OCI-LY3 (cell line): ENCODE results near the gene TTC28.

Experiments
- H2AFZ ChIP-seq: fragments of 200-600, 300-600 bp; shearing (Covaris generic); 2 replicates; pipeline ENCODE4 v1.6.0; 2014; ENCODE audit warnings: antibody characterized with exemption, low read depth, low read length
- H3K27ac ChIP-seq: fragments of 200-600, 300-600 bp; sonication (generic); 2 replicates; pipeline ENCODE4 v1.5.1; 2014; ENCODE audit warnings: mild to moderate bottlenecking, low read length, moderate library complexity, mixed read lengths
- H3K27me3 ChIP-seq: fragments of 200-600, 300-600 bp; sonication (generic); 2 replicates; pipeline ENCODE4 v1.6.1; 2014; ENCODE audit warnings: low read depth, low read length, mixed read lengths
- H3K36me3 ChIP-seq: fragments of 200-600, 300-600 bp; sonication (generic); replicated peaks from 2 replicates; pipeline ENCODE3; 2014; ENCODE audit warnings: low read depth, low read length, mixed read lengths
- H3K4me1 ChIP-seq: fragments of 300-600, 200-600 bp; sonication (generic); 2 replicates; pipeline ENCODE4 v1.6.1; 2014; ENCODE audit warnings: low read length, mixed read lengths
- H3K4me2 ChIP-seq: fragments of 200-600, 300-600 bp; sonication (generic); 2 replicates; pipeline ENCODE4 v1.6.1; 2014; ENCODE audit warnings: low read length, mixed read lengths
- H3K4me3 ChIP-seq: fragments of 300-600, 200-600 bp; sonication (generic); 2 replicates; pipeline ENCODE4 v1.5.1; 2014; ENCODE audit warnings: antibody characterized with exemption, mild to moderate bottlenecking, low read length, moderate library complexity
- H3K79me2 ChIP-seq: fragments of 300-600, 200-600 bp; shearing (Covaris generic); 2 replicates; pipeline ENCODE4 v1.6.1; 2014; ENCODE audit warnings: mild to moderate bottlenecking, low read length, mixed read lengths
- H3K9ac ChIP-seq: fragments of 300-600, 200-600 bp; shearing (Covaris generic); 2 replicates; pipeline ENCODE4 v1.6.0; 2014; ENCODE audit warnings: mild to moderate bottlenecking, low read length, moderate library complexity
- H3K9me3 ChIP-seq: fragments of 200-600, 300-600 bp; shearing (Covaris generic); 2 replicates; pipeline ENCODE4 v1.6.1; 2014; ENCODE audit warnings: low read length, mixed read lengths; ENCODE audit not compliant: insufficient read depth
- H4K20me1 ChIP-seq: fragments of 200-600, 300-600 bp; sonication (generic); 2 replicates; pipeline ENCODE4 v1.6.1; 2016; ENCODE audit warnings: low read length, mixed read lengths; ENCODE audit not compliant: insufficient read depth
- EZH2phosphoT487 ChIP-seq: fragments of 200-600 bp; shearing (Covaris generic); IDR thresholded peaks from 2 replicates; pipeline ENCODE4 v1.6.1; 2018; ENCODE audit warnings: antibody characterized with exemption, mixed run types, low read depth
- TF ChIP-seq, protein P1 (sequence below): fragments of 200-600, 300-600 bp; sonication (generic); IDR thresholded peaks from 2 replicates; pipeline ENCODE4 v1.5.1; 2014; ENCODE audit warnings: antibody characterized with exemption, low read length, low read depth

The TTC28 gene

DNA sequence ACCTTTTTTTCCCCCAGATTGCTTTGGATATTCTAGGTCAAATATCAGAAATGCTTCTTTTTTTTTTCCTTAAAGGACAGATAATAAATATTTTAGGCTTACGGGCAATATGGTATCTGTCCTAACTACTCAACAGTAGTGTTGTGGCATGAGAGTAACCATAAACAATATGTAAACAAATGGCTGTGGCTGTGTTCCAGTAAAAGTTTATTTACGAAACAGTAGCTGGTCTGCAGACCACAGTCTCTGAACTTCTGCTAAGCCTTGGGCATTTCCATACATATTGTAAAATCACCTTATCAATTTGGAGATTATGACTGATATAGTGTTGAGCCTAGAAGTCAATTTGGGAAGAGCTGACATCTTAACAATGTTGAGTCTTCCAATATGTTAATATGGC is 621.6 kb downstream of the TTC28 start:
- Histone ChIP-seq H3K4me3 (no peak overlapping the region), H3K9me3 (no peaks in the 10 kb centered on the region), H3K27me3 (no peaks in the 10 kb centered on the region), H4K20me1 (no peaks in the 10 kb centered on the region), H3K79me2 (no peaks in the 10 kb centered on the region), H2AFZ (no peak overlapping the region), H3K4me2 (no peak overlapping the region), H3K9ac (no peak overlapping the region), H3K36me3 (no peaks in the 10 kb centered on the region), H3K4me1 (no peaks in the 10 kb centered on the region), H3K27ac (no peak overlapping the region)
- TF ChIP-seq, protein P1, sequence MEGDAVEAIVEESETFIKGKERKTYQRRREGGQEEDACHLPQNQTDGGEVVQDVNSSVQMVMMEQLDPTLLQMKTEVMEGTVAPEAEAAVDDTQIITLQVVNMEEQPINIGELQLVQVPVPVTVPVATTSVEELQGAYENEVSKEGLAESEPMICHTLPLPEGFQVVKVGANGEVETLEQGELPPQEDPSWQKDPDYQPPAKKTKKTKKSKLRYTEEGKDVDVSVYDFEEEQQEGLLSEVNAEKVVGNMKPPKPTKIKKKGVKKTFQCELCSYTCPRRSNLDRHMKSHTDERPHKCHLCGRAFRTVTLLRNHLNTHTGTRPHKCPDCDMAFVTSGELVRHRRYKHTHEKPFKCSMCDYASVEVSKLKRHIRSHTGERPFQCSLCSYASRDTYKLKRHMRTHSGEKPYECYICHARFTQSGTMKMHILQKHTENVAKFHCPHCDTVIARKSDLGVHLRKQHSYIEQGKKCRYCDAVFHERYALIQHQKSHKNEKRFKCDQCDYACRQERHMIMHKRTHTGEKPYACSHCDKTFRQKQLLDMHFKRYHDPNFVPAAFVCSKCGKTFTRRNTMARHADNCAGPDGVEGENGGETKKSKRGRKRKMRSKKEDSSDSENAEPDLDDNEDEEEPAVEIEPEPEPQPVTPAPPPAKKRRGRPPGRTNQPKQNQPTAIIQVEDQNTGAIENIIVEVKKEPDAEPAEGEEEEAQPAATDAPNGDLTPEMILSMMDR: no peak
- TF ChIP-seq EZH2phosphoT487: no peak

DNA sequence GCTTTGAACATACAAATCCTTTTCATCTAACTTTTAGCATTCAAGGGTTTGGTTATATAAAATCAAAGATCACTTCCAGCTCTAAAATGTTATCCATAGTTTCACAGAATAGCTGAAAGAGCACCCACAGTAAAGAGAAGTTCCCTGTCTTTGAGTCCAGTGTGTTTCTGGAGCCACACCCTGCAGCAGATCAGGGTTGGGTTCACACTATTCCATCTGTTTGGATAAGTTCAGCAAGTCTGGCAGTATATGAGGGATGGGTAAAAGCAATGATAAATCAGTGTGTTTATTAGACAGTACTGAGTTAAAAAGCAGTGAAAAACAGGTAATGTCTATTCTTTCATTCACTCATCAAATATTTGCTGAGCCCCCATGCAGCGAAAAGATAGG is 624.8 kb downstream of the TTC28 start:
- Histone ChIP-seq H2AFZ (no peak overlapping the region), H3K36me3 (no peaks in the 10 kb centered on the region), H3K27ac (no peak overlapping the region), H3K4me2 (no peak overlapping the region), H3K27me3 (no peaks in the 10 kb centered on the region), H3K79me2 (no peaks in the 10 kb centered on the region), H3K4me3 (no peak overlapping the region), H3K9me3 (no peaks in the 10 kb centered on the region), H3K9ac (no peak overlapping the region), H3K4me1 (no peaks in the 10 kb centered on the region), H4K20me1 (no peaks in the 10 kb centered on the region)
- TF ChIP-seq, protein P1: no peak
- TF ChIP-seq EZH2phosphoT487: no peak

DNA sequence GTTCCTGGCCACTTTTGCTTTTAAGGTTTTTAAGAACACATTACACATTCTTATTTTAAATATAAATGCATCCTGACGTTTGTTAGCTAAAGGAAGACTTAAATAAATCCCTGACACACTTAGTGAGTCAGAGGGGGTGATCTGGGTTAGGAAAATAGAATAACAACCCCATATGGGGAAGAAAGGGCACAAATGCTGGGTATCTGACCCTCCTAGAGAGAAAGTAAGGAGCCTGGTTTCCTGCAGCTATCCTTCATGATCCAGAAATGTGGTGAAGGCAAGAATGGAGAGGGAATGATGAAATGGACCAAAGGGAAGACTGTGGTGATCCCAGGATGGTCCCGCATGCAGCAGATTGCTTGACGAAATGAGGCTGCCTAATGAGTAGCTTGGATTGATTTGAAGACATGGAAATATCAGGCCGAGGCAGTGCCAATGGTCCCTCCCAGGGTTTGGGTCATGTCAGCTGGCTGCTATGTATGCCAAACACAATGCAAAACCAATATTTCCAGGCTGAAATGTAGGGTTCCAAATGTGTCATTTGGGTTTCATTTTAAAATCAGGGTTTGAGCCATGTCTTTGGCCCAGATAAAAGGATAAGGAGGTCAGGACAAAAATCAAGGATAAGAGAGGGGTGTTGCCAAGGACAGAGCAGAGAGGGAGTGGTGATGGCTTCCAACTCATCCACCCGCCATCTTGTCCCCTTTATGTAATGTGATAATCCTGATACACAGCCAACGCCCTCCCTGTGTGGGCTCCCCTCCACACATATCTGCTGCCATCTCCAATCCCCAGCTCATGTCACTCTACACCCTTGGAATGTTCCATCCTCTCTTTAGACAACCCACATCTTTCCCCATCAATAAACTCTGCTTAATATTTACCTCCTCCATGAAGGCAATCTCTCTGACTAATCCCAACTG is 625.5 kb downstream of the TTC28 start:
- Histone ChIP-seq H3K36me3 (no peaks in the 10 kb centered on the region), H3K27ac (no peak overlapping the region), H3K4me1 (no peaks in the 10 kb centered on the region), H4K20me1 (no peaks in the 10 kb centered on the region), H3K4me3 (no peak overlapping the region), H3K27me3 (no peaks in the 10 kb centered on the region), H3K9me3 (no peaks in the 10 kb centered on the region), H3K79me2 (no peaks in the 10 kb centered on the region), H3K9ac (no peak overlapping the region), H3K4me2 (no peak overlapping the region), H2AFZ (no peak overlapping the region)
- TF ChIP-seq, protein P1: no peak
- no peak for TF ChIP-seq EZH2phosphoT487

DNA sequence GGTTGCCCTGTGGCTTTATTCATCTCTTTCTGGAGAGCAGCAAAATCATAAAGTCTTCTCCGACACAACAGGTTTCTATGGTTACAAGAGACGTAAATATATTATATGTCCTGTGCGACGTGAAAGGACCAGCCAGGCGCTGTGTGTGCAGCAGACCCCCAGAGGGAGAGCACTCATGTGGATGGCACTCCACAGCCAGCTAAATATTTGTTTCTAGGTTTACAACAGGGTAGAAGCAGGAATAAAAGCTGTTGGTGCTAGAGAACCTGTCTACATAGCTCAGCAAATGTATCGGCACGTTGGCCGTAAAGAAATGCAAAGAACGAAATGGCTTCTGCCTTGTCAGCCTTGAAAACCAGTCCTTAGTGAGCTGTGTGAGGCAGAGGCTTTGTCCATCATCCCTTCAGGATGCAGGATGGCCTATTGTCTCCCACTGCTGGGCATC is 626.8 kb downstream of the TTC28 start:
- H3K4me3 ChIP-seq: no peak overlapping the region
- no peaks in the 10 kb centered on the region for H3K27me3 ChIP-seq
- no peak overlapping the region for H3K27ac ChIP-seq
- H3K36me3 ChIP-seq: no peaks in the 10 kb centered on the region
- no peak overlapping the region for H3K4me2 ChIP-seq
- no peak overlapping the region for H2AFZ ChIP-seq
- H3K79me2 ChIP-seq: no peaks in the 10 kb centered on the region
- no peaks in the 10 kb centered on the region for H3K4me1 ChIP-seq
- no peaks in the 10 kb centered on the region for H3K9me3 ChIP-seq
- H4K20me1 ChIP-seq: no peaks in the 10 kb centered on the region
- no peak overlapping the region for H3K9ac ChIP-seq
- TF ChIP-seq EZH2phosphoT487: no peak
- TF ChIP-seq, protein P1: no peak
